Erythroblast (primary cell): ENCODE data around the gene MSMB.
"Not testable (repeated sequence)": the region's sequence is repeated elsewhere in the genome, so short reads cannot be mapped to it uniquely, and the experiment has no call there.

Experiments used
- DNase-seq, 2 experiments: peaks; one replicate each; lab custom pipeline; 2025; lab: John Stamatoyannopoulos, UW
- GATA1 ChIP-seq: IDR thresholded peaks from 2 replicates; pipeline ENCODE4 v1.6.1; 2011; ENCODE audit warnings: low read depth, mild to moderate bottlenecking, control low read depth, low read length, moderate library complexity
- POLR2A ChIP-seq: IDR thresholded peaks from 2 replicates; pipeline ENCODE4 v1.6.1; 2011; ENCODE audit warnings: mild to moderate bottlenecking, low read length

The MSMB gene

DNA sequence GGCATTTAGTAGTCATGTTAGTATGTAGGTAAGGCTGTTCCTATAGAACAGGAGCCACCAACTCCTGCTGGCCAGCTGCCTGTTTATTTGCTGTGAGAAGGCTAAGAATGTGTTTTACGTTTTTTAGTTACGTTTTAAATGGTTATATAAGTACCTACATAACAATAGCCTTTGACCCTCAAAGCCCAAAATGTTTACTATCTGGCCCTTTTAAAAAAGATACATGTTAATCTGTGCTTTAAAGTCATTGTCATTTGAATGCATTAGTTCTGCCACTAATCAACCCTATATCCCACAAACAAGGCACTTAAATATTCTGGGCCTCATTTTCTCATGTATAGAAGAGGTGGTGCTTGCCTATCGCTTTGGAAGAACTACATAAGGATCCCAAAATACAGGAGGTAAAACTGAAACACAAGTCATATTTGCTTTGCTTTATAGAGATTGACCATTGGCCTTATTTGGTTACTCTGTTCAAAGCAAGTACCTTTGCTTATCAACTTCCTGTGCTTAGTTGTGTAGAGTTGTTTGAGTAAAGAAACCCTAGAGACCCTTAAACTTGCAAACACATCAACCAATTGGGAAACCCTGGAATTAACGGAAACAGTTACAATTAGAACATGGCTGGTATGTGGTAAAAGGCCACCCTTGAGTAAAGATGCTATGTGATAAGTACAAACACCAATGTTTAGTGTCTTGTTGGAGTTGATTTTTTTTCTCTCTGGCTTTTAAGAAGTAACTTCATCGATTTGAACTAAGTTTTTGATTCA lies 47.9 kb downstream of the MSMB start:
- TF ChIP-seq POLR2A, result no peak
- no peak for TF ChIP-seq GATA1

GRCh38 chr10:45997557-45997956 lies 48.5 kb downstream of the MSMB start:
- TF ChIP-seq GATA1, result no peak
- TF ChIP-seq POLR2A, result no peak
- no peak for DNase-seq

More for the DNA sequence above, 47.9 kb downstream of the MSMB start:
- no peak for DNase-seq

DNA sequence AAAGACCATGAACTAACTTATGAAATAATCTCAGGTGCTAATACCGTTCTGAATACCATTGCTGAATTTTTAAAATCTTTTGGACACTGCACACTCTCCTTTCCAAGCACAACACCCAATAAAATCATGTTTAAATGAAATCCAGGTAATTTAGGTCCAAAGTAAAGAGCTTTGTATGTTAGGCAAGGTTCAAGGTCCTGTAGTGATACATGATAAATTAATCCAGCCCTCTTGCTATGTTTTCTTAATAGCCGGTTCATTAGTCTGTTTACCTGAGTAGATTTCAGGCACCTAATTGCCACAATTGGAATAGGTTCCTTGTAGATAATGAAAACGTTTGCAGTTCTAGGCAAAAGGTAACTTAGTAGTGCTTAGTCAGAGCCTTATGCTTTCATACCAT lies 60.5 kb downstream of the MSMB start:
- DNase-seq, result not testable (repeated sequence)

GRCh38 chr10:45984473-45984872 lies 61.6 kb downstream of the MSMB start:
- DNase-seq, result not testable (repeated sequence)

GRCh38 chr10:45983538-45984186 lies 62.4 kb downstream of the MSMB start:
- peak; percentile 84 to 90 for DNase-seq
